GM19043 (cell line): ENCODE measurements around the gene EFTUD2.
"Not testable (repeated sequence)": the region's sequence is repeated elsewhere in the genome, so short reads cannot be mapped to it uniquely, and the experiment has no call there.

Source experiments
- ATAC-seq: cut with Tn5 transposase; IDR thresholded peaks from one replicate; pipeline ENCODE4 v1.9.1; 2021; ENCODE audit warnings: low read depth; ENCODE audit not compliant: unreplicated experiment

EFTUD2 gene

GRCh38 chr17:44854192-44854591 is 45.1 kb downstream of the EFTUD2 start:
- ATAC-seq: no peak

DNA sequence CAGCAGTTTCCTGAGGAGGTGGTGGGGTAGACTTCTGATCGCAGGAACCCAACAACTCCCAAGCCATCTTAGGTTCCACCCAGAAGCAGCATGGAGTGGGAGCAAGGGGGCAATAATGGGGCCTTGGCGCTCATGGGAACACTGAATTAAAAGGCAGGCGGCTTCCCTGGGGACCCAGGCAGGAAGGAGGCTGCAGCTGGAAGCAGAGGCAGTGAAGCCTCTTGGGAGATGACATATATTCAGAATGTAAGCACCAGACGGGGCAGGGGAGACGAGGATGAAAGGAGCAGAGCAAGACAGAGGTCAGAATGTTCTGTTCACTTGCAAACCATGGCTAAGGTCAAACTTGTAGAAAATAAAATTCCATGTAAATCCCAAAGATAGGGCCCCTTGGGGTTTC is 48.6 kb downstream of the EFTUD2 start:
- no peak for ATAC-seq

GRCh38 chr17:44850025-44850424 is 49.2 kb downstream of the EFTUD2 start:
- no peak for ATAC-seq

DNA sequence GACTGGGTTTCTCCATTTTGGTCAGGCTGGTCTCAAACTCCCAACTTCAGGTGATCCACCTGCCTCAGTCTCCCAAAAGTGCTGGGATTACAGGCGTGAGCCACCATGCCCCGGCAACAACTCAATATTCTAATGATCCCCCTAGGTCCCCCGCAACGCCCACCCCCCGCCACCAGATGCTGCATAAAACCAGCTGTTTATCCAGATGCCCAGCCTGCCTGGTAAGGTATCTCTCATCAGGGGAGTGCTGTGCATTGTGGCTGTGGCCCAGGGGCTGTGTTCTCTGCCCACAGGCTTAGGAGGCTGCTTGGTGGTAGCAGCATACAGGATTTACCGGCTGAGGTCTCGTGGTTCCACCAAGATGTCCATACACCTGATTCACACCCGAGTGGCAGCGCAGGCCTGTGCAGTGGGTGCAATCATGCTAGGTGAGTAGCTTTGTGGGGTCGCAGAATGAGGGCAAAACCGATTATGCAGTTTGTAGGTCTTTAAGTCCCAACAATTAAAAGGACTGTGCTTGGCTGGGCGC is 50.2 kb downstream of the EFTUD2 start:
- no peak for ATAC-seq

- no peak for ATAC-seq
These were observed 50.9 kb downstream of the EFTUD2 start for GRCh38 chr17:44848257-44848795.

DNA sequence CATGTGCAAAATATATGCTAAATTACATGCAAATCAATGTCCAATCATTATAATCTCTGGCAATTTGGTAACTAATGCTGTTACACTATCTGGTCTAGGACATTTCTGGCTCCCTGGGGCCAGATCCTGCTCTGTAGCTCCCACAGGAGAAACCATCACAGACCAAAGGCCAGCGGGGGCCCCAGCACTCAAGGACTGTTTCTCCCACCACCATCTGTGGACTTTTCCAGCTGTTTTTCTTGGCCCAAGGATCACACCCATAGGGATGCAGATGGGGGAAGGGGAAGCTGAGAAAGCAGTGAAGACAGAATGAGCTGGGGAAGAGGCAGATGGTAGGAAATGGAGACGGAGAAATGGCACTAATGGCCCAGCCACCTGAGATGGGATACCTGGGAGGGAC is 51.7 kb downstream of the EFTUD2 start, which contains the start of gene HIGD1B:
Gene HIGD1B (plus strand): TSS at position 298 of the 400 bp plus-strand sequence. CDS start 270 bp downstream, outside the sequence.
- no peak for ATAC-seq

- ATAC-seq: no peak
These were observed 53.0 kb downstream of the EFTUD2 start for GRCh38 chr17:44846206-44846605.

DNA sequence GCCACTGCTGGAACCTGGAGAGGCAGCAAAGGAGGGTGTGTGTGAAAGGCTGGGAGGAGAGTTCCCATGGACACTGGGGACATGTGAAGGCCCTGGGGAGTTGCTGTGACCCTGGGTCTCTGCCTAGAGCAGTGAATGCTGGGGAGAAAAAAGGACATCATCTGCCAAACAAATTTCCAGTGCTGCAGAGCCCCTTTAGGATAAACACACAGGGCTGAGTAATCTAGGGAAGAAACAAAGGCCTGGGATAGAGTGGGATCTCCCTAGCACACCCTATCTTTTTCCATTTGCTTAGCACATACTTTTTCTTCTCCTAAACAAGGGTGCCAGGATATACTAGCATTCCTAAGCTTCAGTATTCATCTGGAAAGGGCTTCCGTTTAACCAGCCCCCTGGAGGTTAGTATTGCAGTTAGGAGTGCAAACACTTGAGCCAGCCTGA is 54.8 kb downstream of the EFTUD2 start:
- no peak for ATAC-seq

GRCh38 chr17:44842748-44843147 is 56.5 kb downstream of the EFTUD2 start:
- ATAC-seq: no peak

- ATAC-seq: no peak
These were observed 58.3 kb downstream of the EFTUD2 start for GRCh38 chr17:44840936-44841335.

DNA sequence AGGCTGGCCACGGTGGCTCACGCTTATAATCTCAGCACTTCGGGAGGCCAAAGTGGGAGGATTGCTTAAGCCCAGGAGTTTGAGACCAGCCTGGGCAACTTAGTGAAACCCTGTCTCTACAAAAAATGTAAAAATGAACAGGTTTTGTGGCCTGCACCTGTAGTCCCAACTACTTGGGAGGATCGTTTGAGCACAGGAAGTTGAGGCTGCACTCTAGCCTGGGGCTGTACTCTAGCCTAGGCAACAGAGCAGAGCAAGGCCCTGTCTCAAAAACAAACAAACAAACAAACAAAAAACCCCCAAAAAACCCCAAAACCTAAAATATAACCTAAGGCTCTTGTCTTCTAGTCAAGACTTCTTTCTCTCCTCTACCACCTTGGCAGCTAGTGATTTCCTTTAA is 59.0 kb downstream of the EFTUD2 start:
- no peak for ATAC-seq

- no peak for ATAC-seq
These were observed 62.0 kb downstream of the EFTUD2 start for GRCh38 chr17:44837196-44837595.

DNA sequence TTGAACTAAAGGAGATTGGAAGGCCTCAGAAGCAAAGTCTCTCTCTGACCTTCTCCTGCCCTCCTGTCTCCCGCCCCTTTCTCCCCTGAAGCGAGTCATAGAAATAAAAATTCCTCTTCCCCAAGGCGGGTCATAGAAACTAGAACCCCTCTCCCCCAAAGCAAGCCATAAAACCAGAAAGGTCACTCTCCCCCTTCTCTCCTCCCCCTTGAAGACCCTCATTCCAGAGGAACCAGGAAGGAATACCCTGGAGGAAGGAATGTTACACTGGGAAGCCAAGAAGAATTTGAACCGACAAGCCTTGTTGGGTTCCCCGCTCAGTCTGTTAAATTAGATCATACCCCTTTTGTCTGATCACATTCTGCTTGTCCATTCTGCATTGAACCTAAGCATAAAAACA is 66.4 kb downstream of the EFTUD2 start:
- no peak for ATAC-seq

DNA sequence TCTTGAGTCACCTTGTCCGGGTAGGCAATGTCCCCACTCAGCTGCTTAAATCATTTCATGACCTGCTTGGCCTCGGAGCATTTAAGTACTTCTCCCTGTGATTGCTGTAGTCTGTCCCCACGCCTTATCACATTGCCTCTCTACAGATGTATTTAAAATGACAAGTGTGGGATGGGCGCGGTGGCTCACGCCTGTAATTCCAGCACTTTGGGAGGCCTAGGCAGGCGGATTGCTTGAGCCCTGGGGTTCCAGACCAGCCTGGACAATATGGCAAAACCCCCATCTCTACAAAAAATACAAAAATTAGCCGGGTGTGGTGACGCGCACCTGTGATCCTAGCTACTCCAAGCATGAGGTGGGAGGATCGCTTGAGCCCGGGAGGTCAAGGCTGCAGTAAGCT is 67.9 kb downstream of the EFTUD2 start:
- ATAC-seq: no peak

DNA sequence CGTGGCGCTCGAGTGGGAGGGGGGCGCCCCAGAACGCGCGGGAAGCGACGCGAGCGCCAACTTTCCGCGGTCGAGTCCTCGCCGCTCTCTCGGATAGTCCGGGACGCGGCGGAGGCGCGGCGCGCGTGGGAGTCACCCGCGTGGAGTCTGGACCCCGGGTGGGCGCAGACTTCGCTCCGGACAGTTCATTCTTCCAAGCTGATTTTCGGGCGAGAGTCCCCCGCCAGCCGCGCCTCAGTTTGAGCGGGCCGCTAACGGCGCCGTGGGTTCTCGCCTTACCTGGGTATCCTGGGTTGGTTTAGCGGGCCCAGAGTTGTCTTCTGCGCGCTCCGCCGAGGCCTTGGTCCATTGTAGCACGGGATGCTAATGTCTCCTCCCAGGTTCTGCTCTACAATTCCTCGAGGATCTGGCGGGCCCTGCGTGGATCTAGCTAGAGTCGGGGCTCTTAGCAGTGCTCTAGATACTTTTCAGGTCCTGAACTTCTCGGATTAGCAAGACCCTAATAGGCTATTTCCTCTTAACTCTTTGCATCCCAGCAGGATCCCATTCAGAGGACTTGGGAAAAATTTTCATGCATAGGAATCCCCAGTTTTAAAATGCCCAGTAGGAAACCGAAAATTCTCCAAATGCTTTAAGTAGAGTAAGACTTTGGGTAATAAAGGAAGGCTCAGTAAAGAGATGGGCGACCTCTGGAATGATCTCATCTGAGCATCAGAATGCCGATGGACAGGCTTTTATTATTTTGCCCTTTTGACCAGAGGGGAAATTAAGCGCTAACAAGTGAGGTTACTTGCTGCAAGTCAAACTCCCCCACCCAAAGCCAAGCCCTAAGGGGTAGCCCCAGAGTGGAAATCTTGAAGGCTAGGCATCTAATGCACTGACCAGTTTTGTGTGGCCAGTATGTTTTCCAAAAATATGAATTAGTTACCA is 68.6 kb downstream of the EFTUD2 start:
- no peak for ATAC-seq

DNA sequence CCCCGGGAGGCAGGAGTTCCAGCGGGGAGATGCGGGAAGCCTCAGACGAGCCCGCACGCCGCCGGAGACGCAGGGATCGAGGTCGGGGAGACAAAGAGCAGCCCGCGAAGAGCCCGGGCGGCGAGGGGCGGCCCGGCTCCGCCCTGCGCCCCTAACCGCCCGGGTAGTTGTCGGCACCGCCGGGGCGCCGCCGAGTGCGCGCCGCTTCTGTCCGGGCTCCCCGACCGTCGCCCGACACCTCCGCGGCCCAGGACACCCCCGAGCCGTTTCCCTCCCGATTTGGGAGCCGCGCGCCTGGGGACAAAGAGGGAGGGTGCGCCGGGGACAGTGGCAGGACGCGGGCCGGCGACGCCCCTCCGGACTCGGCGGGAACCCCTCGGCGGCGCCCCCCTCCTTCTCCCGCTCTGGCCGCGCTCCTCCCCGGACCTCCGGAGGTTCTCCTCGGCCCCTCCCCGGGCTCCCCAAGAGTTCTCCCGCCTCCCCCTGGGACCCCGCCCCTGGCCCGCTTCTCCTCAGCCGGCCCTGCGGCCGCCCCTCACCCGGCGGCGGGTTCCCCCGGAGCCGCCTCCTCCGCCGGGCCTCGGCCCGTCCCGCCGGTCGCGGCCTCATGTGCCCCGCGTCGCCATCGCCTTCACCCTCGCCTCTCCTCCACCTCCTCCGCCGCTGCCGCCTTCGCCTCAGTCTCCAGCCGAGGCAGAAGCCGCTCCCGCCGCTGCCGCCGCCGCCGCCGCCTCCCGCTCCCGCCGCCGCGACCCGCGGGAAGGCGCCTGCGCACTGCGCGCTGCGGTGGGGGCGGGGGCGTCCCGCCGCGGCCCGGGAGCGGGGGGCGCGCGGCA is 69.5 kb downstream of the EFTUD2 start, which contains the start of gene GJC1:
Gene GJC1 (minus strand): TSS at position 765 of the 836 bp plus-strand sequence. CDS start 24,470 bp downstream, outside the sequence.
- no peak for ATAC-seq

DNA sequence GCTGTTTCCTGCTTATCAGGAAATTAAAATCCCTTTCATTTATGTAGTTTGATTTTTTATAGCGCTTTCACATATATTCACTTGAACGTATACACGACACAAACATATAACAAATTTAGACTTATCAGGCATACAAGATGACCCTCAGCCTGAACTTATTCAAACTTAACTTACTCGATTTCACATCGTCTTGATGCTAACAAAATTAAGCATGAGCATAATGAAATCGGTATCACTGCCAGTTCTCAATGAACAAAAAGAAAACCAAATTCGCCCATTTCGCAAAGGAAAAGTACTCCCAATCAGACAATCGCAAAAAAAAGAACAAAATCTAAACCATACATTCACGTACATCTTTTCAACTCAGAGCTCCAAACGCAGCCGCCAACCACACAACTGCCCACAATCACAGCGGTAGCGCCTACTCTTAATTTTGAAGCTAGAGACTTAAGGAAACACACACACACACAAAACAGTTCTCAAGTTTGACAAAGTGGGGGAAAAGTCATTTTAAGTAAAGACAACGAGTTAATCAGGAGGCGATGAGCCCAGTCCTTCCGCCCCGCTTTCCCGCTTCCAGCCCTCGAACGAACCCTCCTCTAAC is 70.2 kb downstream of the EFTUD2 start:
- no peak for ATAC-seq

DNA sequence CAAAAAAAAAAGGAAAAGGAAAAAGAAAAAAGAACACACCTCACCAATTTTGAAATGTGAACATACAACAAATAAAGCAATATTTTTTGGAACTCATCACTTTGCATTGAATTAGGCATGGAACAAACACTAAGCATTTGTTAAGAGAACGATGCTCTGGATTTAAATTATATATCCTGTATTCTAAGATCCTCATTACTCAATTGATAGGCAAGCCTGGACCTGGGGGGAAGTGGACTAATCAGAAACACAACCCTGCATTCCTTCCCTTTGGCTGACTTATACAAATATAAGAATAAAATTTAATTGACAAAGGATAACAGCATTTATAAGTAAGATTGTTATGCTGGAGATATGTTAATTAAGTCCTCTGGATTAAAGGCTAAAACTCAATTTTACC is 71.4 kb downstream of the EFTUD2 start:
- no peak for ATAC-seq

DNA sequence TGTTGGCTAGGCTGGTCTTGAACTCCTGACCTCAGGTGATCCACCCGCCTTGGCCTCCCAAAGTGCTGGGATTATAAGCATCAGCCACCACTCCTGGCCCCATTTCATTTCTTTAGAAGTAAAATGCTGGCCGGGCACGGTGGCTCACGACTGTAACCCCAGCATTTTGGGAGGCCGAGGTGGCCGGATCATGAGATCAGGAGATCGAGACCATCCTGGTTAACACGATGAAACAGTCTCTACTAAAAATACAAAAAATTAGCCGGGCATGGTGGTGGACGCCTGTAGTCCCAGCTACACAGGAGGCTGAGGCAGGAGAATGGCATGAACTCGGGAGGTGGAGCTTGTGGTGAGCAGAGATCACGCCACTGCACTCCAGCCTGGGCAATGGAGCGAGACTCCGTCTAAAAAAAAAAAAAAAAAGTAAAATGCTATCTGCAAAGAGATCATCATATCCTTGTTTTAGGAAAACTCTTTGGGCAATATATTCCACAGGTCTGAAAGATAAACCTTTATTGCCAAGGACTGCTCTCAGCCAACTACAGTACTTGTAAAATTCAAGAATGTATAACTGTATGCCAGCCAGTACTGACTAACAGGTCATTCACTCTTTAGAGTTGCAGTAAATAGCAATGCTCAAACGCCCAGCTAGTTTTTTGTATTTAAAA is 73.0 kb downstream of the EFTUD2 start:
- no peak for ATAC-seq

GRCh38 chr17:44825236-44825635 is 74.0 kb downstream of the EFTUD2 start:
- not testable (repeated sequence) for ATAC-seq
